HG03108 (cell line): Measurements from ENCODE around the gene ISG15.
"Not testable (repeated sequence)": the region's sequence is repeated elsewhere in the genome, so short reads cannot be mapped to it uniquely, and the experiment has no call there.

ENCODE experiments used
- ATAC-seq: cut with Tn5 transposase; IDR thresholded peaks from one replicate; pipeline ENCODE4 v1.9.1; 2021; ENCODE audit warnings: moderate library complexity; ENCODE audit not compliant: unreplicated experiment

The ISG15 gene

GRCh38 chr1:994546-994945 is 18.8 kb upstream of the ISG15 start:
- ATAC-seq = not testable (repeated sequence)

DNA sequence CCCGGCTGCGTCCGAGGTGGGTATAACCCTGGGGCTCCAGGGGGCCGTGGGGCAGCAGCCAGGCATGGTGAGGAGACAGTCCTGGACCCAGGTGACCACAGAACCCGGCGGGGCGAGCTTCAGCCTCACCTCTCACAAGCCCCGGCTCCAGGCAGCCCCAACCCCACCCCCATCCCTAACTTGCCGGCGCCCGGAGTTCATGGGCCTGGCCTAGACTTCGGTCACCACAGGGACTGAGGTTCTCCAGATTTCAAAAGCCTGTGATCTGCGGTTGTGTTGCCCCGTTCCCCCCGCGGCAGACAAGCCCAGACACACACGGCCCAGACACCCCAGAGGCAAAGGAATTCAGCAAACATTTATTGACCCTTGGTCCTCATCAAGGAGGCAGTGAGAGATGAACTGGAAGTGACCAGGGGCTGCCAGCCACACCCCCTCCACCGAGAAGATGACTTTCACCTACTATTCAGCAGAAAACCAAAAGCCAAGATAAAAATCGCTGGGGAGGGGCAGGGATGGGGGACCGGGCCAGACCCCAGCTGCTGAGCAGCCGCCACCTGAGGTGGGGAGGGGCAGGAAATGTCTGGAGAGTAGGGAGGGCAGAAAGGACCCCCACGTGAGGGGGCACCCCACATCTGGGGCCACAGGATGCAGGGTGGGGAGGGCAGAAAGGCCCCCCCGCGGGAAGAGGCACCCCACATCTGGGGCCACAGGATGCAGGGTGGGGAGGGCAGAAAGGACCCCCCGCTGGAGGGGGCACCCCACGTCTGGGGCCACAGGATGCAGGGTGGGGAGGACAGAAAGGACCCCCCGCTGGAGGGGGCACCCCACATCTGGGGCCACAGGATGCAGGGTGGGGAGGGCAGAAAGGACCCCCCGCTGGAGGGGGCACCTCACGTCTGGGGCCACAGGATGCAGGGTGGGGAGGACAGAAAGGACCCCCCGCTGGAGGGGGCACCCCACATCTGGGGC is 17.3 kb upstream of the ISG15 start:
- no peak for ATAC-seq

- ATAC-seq = no peak
Observed at GRCh38 chr1:996851-997712, 16.2 kb upstream of the ISG15 start.

DNA sequence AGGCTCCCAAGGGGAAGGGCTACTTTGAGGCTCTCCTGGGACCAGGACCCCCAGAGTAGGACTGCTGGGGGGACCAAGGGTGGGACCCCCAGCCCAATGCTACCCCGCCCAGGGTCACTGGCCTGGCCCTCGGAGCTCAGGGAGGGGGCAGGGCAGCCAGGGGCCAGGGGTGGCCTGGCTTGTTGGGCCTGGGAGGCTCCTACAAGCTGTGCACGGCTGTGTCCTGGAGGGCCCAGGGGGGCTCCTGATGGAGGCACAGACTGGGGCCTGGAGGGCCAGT is 15.6 kb upstream of the ISG15 start:
- ATAC-seq = no peak

- no peak for ATAC-seq
Observed at GRCh38 chr1:997993-998744, 15.1 kb upstream of the ISG15 start.

DNA sequence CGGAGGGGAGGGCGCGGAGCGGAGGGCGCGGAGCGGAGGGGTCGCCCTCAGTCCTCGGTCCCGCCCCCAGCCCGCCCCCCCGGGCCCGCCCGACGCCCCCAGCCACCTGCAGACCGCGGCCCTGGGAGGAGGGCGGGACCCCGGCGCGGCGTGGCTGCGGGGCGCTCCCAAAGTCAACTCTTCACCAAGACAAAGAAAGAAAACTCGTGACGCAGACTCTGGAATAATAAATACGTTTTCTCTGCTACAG is 14.6 kb upstream of the ISG15 start:
- no peak for ATAC-seq

DNA sequence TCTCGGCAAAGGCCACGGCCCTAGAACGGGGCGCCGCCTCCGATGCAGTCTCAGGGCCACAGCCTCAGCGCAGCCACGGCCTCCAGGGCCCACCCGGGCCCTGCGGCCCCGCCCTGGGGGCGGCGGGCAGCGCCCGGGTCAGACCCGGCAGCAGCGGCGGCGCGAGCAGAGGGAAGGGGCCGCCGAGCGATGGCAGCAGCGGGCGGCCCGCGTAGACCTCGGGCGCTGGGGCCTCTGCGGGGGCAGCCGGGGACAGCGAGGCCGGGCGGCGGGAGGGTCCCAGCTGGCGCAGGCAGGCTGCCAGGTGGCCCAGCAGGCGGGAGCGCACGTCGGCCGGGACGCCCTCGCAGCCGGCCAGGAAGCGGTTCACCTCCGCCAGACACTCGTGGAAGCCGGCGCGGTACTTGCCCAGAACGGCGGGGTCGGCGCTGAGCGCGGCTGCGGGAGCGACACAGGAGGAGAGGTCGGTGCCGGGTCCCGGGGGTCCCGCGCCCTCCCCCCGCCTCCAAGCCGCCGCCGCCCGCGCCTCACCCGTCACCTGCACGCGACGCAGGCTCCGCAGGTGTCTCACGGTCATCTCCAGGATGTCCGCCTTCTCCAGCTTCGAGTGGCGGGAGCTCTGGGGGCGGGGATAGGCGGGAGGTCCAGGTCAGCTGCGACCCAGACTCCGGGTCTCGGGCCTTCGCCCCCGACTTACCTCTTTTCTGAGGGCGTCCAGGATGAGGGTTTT is 14.1 kb upstream of the ISG15 start:
- no peak for ATAC-seq

DNA sequence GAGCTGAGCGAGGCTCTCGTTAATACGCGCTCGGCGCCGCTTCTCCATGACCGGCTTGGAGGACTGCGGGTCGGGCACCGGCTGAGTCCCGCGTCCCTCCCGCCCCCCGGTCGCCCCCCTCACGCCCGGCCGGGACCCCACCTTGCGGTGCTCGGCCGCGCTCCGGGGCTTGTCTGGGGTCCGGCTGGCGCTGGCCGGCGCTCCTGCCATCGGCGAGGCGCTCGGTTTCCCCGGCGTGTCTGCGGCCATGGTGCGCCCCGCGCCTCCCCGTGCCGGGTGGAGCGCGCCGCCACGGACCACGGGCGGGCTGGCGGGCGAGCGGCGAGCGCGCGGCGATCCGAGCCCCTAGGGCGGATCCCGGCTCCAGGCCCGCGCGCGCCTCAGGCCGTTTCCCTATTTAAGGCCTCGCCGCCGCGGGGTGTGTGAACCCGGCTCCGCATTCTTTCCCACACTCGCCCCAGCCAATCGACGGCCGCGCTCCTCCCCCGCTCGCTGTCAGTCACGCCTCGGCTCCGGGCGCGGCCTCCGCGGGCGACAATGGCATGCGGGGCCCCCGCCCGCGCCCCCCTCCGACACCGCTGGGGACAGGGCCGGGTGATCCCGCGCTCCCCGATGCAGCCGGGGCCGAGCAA is 13.5 kb upstream of the ISG15 start, which contains the start of gene HES4:
Gene HES4 (minus strand): TSS at position 373 of the 632 bp plus-strand sequence. CDS start 124 bp downstream, at position 249.
- peak; percentile 45 for ATAC-seq

DNA sequence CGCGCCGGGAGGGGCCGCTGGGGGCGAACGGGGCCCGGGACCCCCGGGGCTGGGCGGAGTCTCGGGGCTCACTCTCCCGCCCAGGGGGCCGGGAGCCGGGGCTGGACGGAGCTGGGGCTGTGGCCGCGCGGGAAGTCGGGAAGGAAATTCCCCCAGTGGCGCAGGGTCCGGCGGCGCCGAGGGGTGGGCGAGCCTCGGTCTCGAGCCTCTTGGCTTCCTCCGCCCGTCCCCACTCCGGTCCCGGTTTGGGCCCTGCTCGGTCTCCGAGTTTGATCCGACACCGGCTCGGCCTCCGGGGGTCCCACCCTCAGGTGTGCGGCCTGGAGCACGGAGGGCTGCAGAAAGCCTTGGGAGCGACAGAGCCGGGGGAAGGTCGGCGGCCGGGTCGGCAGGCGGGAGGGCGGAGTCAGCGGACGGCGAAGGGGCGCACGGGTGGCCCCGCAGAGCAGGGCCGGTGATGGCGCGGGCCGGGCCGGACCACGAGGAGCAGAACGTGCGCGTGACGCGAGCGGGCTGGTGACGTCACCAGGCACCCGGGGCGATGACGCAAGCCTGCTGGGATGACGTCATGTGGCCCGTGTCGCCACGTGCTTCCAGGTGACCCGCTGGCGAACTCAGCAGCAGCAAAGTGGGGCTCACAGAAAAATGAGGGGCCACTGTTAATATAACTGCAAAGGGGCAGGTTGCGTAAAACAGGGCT is 12.8 kb upstream of the ISG15 start:
- ATAC-seq = peak; percentile 8

- no peak for ATAC-seq
Observed at GRCh38 chr1:1001057-1001783, 12.1 kb upstream of the ISG15 start.

DNA sequence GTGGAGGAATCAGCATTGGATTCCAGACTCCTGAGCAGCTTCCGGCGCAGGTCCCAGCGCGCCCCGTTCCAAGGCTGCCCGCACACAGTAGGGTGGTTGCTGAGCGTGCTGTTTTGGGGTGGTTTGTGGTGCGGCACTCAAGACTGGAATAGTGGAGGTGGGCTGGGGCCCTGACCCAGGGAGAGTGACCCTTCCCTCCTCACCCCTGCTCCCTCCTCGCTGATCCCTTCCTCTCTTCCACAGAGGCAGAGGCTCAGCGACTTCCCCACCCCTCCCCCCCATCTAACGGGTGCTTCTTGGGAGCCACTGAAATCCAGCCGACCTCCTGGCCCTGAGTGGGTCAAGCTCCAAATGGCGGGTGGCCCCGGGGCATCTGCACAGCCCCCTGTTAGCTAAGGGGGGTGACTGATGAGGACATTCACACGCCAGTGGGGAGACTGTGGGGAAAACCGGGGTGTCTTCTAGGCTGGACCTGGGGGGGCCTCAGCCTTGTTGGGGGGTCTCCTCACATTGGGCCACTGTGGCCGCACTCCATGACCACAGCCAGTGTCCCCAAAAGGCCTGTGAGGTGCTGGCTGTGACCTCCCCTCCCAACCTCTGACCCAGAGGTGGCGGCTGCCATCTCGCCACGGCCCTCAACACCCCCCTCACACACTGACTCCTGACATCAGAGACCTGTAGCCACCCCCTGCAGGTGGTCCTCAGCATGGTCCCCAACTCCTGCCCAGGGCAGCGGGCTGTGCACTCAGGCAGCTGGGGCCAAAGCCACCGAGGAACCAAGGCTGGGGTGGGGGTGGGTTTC is 9.5 kb upstream of the ISG15 start:
- no peak for ATAC-seq

DNA sequence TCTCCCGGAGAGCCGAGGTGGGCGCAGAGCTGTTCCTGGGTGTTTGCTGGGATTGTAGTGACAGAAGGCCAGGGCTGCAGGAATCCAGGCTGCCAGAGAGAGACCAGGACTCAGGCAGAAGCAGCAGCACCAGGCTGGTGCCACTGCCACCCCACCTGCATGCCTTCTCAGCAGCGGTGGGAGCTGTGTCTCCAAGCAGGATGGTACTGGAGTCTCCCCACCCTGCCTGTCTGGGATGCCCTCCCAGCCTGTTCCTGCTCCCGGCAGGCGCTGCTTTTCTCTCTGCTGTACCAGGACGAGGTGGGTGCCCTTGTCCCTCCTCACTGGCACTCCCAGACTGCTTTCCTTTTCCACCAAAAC is 8.9 kb upstream of the ISG15 start:
- no peak for ATAC-seq

GRCh38 chr1:1004780-1005697 is 8.3 kb upstream of the ISG15 start:
- no peak for ATAC-seq

GRCh38 chr1:1005774-1006304 is 7.5 kb upstream of the ISG15 start:
- ATAC-seq = no peak

GRCh38 chr1:1006305-1007159 is 6.8 kb upstream of the ISG15 start:
- ATAC-seq = no peak

DNA sequence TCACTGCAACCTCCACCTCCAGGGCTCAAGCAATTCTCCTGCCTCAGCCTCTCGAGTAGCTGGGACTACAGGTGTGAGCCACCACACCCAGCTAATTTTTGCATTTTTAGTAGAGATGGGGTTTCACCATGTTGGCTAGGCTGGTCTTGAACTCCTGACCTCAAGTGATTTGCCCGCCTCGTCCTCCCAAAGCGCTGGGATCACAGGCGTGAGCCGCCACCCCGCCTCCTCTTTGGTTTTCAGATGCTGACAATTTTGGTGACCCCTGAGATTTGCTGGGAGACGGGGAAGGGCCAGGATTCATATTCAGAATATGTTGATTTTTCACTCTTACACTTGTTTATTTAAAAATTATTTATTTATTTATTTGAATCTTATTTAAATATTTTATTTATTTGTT is 3.2 kb upstream of the ISG15 start:
- ATAC-seq = not testable (repeated sequence)
